HT1080 (cell line): Measurements from ENCODE around the gene ERG. TPM values are rescaled to one million over a fixed set of nuclear protein-coding genes. Genes with fewer than 3 reads are reported as not detected.
A peak's percentile ranks its signal among the peaks of the same experiment; 100 is the strongest.

Source experiments
- DNase-seq: peaks from one replicate; pipeline ENCODE4 v3.0.0-alpha.2; 2015; ENCODE audit warnings: low read depth
- total RNA-seq: library from RNA; depleted of rRNA; stranded (reverse); fragments of >200 nt; shearing (Covaris generic); gene quantifications from 2 replicates; pipeline ENCODE4 v1.2.3, GENCODE V29; 2014

Gene ERG
- total RNA-seq, 1 experiment from 2014 or later, result not detected

GRCh38 chr21:38474124-38474523 lies 24.2 kb downstream of the ERG start:
- DNase-seq, result no peak

DNA sequence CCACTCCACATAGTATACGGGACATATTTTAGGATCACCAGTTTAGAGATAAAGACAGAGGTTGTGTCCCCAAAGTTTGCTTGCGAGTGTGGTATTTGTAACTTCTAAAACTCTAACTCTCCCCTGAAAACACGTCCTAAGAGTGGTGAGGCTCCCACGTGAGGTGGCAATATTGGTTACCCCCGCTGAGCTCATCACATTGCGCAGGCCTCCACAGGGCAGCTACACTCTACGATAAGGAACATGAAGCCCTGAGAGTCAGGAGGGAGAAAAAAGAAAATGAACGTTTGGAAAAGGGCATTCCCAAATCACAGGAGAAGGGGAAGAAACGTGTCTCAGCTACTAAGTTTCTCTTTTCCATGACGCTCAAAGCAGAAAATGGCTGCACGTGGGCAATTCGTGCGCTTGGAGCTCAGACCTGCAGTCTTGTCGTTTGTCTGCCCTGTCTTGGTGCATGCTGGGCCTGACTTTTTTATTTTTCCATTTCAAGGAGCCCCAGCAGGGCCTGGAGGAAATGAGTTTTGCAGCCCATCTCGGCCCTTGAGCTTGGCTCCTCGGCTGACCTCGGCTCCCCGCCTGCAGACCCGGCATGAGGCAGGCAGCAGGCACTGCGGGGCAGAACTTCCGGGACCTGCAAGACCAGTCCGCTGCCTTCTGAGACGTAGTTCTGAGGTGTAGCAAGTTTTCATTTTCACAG lies 25.7 kb downstream of the ERG start:
- DNase-seq, result no peak

DNA sequence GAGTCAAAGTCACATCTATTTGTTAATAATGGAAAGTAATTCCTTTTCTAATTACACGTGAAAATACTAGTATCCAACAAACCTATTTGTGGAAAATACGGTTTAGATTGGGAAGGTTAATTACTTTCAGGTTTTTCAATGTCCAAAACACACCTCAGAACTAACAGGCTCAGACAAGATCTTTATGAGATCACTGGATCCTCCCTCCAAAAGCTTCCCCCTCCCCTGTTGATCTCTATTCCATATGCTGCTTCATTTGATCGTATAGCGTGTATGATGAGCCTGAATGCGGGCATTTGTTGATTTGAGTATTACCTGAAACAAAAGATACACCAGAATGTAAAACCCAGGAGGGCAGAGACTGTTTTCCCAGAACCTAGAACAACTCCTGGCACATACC lies 26.5 kb downstream of the ERG start:
- DNase-seq, result no peak

- DNase-seq, result peak; percentile 47
Observed at GRCh38 chr21:38470755-38471154, 27.5 kb downstream of the ERG start.

- no peak for DNase-seq
Observed at GRCh38 chr21:38469642-38470041, 28.6 kb downstream of the ERG start.

DNA sequence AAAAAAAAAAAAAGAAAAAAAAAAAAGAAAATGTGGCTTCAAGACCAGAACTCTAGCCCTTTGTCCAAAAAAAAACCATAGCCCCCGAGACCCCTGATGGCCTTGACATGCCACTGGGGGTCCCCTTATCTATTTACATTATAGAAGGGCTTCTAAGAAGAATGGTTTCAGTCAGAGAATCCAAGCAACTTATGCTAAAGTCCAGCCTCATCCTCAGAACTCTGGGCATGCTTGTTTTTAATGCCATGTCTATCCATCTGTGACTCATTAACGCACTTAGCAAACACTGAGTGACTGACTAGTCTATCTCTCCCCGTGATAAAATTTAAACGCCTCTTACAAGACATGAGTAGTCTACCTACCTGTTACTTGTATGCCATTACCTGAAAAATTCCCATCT lies 29.3 kb downstream of the ERG start:
- DNase-seq, result peak; percentile 23

- DNase-seq, result no peak
Observed at GRCh38 chr21:38467911-38468310, 30.4 kb downstream of the ERG start.

DNA sequence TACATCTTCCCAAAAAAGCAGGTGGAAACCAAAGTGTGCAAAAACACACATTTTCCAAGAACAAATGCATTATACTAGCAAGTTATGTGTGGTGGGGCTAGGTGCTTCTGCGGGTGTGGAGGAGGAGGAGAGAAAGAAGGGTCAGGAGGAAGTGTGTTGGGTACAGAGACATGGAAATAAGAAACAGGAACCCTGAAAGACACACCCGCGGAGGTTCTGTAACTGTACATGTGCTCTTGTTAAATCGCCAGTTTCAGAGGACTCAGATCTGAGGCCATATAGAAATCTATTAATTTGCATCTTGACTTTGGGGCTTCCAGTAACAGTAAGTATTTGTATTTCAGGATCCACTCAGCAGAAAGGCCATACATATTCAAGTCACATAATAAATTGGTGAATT lies 30.9 kb downstream of the ERG start:
- no peak for DNase-seq

DNA sequence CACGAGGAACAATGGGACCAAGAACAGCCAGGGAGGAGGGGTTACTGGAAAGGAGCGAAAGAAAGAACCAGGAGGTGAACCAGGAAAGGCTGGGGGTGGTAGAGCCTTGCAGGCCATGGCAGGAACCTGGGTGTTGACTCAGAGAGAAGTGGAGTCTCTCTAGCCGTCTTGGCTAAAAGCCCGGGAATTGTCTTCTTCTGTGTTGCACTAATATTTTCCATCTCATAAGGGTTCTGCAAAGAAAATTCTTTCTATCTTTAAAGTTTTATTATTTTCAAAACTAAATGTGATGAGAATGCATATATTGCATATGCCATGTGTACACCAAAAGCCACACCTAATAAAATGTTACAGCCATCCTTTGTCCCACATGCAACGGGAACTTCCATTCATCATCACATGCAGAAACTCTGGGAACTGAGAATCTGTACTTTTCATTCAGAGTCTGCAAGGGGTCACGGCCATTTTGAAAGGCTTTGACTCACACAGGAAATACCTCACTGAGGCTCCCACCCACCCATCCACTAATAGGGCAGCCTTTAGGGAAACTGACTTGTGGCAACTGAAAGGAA lies 38.0 kb downstream of the ERG start:
- DNase-seq, result peak; percentile 58

- DNase-seq, result no peak
Observed at GRCh38 chr21:38459490-38459889, 38.8 kb downstream of the ERG start.

GRCh38 chr21:38455403-38455802 lies 42.9 kb downstream of the ERG start:
- no peak for DNase-seq

- no peak for DNase-seq
Observed at GRCh38 chr21:38454702-38455101, 43.6 kb downstream of the ERG start.

DNA sequence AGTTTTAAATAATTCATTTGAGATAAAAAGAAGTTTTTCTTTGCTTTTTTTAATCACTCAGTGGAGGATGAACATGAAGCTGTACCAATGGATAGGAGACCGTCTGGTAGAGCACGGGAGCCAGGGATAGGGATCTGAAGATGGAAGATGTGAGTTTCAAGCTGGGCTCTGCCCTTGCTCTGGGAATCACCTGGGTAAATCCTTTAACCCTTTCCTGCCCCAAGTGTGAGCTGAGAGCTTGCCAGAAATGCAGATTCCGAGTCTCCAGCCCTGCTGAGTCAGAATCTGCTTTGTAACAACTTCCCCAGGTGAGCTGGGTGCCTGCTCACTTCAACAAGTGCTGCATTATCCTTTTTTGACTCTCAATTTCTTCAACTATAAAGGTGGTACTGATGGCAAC lies 44.1 kb downstream of the ERG start:
- DNase-seq, result no peak

GRCh38 chr21:38448671-38449385 lies 49.4 kb downstream of the ERG start:
- DNase-seq, result no peak

DNA sequence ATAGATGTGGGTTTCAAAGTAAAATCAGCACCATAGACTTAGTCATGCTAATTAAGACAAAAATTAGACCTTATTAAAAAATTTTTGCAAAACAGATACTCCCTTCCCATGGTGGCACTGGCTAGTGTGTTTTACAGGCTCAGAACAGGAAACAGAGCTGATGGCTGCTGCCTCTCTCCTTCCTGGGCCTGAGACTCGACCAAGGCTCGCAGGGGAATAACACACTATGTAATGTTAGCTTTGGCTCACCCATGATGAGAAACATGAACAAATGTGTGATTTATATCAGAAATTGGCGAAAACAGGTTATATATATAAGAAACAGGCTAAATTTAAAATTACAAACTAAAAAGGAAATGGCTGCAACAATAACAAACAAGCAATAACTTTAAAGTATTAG lies 50.7 kb downstream of the ERG start:
- no peak for DNase-seq

- no peak for DNase-seq
Observed at GRCh38 chr21:38444691-38445090, 53.6 kb downstream of the ERG start.

GRCh38 chr21:38443110-38443509 lies 55.2 kb downstream of the ERG start:
- DNase-seq, result no peak

GRCh38 chr21:38441153-38441552 lies 57.1 kb downstream of the ERG start:
- no peak for DNase-seq

DNA sequence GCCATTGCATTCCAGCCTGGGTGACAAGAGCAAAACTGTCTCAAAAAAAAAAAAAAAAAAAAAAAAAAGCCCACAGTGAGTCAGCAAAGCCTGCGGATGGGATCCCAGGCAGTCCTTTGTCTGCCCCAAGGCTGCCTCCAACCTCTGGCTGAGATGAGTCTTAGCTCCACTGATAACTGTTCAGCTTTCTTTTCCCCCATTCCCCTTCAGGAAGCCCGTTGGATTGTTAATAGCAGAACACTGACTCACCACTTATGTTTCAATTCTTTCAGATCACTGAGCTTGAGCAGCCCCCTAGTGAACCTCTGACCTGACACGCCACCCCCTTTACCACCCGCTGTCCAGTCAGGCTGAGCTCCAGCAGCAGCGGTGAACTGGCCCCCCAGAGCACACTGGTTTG lies 57.5 kb downstream of the ERG start:
- DNase-seq, result peak; percentile 96

- DNase-seq, result no peak
Observed at GRCh38 chr21:38439957-38440356, 58.3 kb downstream of the ERG start.

GRCh38 chr21:38439426-38439825 lies 58.9 kb downstream of the ERG start:
- no peak for DNase-seq

DNA sequence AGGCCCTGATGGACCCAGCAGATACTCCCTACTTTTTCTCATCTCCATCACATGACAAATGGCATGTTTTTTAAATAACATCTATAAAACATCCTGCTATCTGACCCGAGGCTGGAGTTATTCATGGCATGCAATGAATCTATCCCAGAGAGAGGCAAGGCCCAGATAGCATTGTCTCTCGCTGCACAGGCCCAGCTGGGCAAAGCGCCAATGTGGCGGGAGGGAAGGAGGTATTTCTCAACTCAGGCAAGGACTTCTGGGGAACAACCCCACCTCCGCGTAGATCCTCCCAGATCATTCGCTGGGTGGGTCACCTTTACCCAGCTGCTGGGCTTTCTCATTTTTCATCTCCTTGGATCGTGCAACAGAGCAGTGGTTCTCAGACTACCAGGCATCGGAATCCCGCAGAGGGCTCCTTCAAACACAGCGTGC lies 59.8 kb downstream of the ERG start:
- DNase-seq, result no peak

DNA sequence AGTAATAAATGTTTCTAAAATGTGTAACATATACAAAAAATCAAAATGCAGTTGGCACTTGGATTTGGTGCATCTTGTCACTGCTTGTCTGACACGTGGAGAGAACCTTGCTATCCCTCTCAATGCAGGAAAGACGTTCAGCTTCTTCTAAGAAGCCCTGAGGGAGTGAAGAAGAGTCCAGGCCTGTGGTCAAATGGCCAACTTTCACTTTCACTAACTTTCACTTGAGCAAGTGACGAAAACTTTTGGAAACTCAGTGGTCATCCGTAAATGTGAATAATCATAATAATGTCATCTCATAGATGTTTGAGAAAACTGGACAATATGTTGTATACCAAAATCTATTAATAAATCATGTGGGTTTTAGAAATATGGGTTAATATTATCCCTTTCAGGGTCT lies 61.9 kb downstream of the ERG start:
- no peak for DNase-seq
